ENCODE data around the gene PPP1R3A. TPM values are rescaled to one million over a fixed set of nuclear protein-coding genes. Genes with fewer than 3 reads are reported as not detected.

The PPP1R3A gene
- polyA plus RNA-seq, 4 donors = 0.01 to 0.27 (median 0.07) TPM; not detected in 1

DNA sequence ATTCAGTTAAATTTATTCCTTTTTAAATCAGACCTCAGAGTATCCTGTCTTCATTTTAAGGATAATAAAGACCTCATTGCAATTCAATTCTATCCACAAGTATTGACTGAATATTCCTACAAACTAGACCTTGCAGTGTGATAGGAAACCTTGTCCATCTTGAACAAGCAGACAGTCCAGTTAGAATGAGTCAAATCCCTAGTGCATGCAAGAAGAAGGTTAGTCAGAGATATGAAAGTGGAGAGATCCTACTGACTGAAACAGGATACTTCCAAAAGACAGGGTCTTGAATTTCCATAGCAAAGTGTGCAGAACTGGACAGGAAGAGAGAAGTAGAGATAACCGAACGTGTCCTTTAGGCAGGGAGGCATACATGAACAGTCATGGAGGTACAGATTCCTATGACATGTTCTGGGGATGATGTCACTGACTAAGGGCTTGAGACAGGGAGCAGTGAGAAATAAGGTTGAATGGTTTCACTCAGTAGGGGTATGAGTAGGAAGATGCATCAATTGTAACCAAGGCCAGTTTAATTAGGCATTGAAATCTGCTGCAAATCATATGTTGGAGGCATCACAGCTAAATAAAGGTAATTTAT lies 45.2 kb downstream of the PPP1R3A start:
- Histone ChIP-seq H3K27ac (ENCODE audit: low read depth in 1 of 3, low read length in 2 of 3) (no peak overlapping the region), H3K27me3 (ENCODE audit: control insufficient read depth in 3 of 3, insufficient read depth in 3 of 3, low read length in 3 of 3) (no peaks in the 10 kb centered on the region), H3K9me3 (ENCODE audit: control insufficient read depth in 2 of 2, insufficient read depth in 1 of 2, low read depth in 1 of 2, low read length in 1 of 2) (no peaks in the 10 kb centered on the region), H3K36me3 (ENCODE audit: control insufficient read depth in 3 of 3, insufficient read depth in 2 of 3, low read depth in 1 of 3, low read length in 3 of 3) (no peaks in the 10 kb centered on the region), H3K4me1 (ENCODE audit: control insufficient read depth in 3 of 3, insufficient read depth in 2 of 3, low read depth in 1 of 3, low read length in 2 of 3) (no peaks in the 10 kb centered on the region), H3K4me3 (ENCODE audit: low read depth in 1 of 3, low read length in 3 of 3) (no peak overlapping the region)
- WGBS, 3 donors = 72 to 85% (median 75%) methylated on average over 2 of the region's 2 CpGs
- FAIRE-seq (no peak), DNase-seq (no peak)

DNA sequence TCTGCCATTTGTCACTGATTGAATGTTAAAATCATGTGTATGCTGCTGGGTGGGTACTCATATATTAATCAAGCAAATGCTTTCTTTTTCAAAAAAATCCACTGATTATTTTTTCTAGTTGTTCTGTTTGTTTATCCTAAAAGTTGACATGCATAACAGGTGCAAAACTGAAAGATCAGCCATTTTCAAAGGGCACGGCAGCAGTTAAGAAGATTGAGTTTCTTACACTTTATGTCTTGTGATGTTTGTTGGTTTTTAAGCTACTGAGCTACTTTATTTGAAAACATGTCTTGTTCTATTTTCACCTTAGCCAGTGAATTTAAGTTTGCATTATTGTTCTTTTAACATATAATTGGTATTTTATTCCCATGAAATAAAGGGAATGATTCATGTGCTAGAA lies 45.8 kb downstream of the PPP1R3A start:
- FAIRE-seq (no peak), DNase-seq (no peak)
- Histone ChIP-seq H3K27me3 (ENCODE audit: control insufficient read depth in 3 of 3, insufficient read depth in 3 of 3, low read length in 3 of 3) (no peaks in the 10 kb centered on the region), H3K4me3 (ENCODE audit: low read depth in 1 of 3, low read length in 3 of 3) (no peak overlapping the region), H3K9me3 (ENCODE audit: control insufficient read depth in 2 of 2, insufficient read depth in 1 of 2, low read depth in 1 of 2, low read length in 1 of 2) (no peaks in the 10 kb centered on the region), H3K36me3 (ENCODE audit: control insufficient read depth in 3 of 3, insufficient read depth in 2 of 3, low read depth in 1 of 3, low read length in 3 of 3) (no peaks in the 10 kb centered on the region), H3K4me1 (ENCODE audit: control insufficient read depth in 3 of 3, insufficient read depth in 2 of 3, low read depth in 1 of 3, low read length in 2 of 3) (no peaks in the 10 kb centered on the region), H3K27ac (ENCODE audit: low read depth in 1 of 3, low read length in 2 of 3) (no peak overlapping the region)
- WGBS, 3 donors = 88 to 91% (median 89%) methylated on average over 1 of the region's 1 CpG

DNA sequence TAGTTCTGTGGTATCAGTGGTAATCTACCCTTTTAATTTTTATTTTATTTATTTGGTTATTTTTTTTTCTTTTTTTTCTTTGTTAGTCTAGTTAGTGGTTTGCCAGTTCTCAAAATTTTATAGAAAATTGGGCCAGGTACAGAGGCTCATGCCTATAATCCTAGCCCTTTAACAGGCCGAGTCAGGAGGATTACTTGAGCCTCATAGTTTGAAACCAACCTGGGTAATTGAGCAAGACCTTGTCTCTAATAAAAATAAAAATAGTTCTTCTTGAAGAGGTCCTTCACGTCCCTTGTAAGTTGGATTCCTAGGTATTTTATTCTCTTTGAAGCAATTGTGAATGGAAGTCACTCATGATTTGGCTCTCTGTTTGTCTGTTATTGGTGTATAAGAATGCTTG lies 51.5 kb downstream of the PPP1R3A start:
- FAIRE-seq (no peak), DNase-seq (no peak)
- Histone ChIP-seq H3K4me1 (ENCODE audit: control insufficient read depth in 3 of 3, insufficient read depth in 2 of 3, low read depth in 1 of 3, low read length in 2 of 3) (no peaks in the 10 kb centered on the region), H3K27ac (ENCODE audit: low read depth in 1 of 3, low read length in 2 of 3) (no peak overlapping the region), H3K9me3 (ENCODE audit: control insufficient read depth in 2 of 2, insufficient read depth in 1 of 2, low read depth in 1 of 2, low read length in 1 of 2) (no peaks in the 10 kb centered on the region), H3K4me3 (ENCODE audit: low read depth in 1 of 3, low read length in 3 of 3) (no peak overlapping the region), H3K27me3 (ENCODE audit: control insufficient read depth in 3 of 3, insufficient read depth in 3 of 3, low read length in 3 of 3) (no peaks in the 10 kb centered on the region), H3K36me3 (ENCODE audit: control insufficient read depth in 3 of 3, insufficient read depth in 2 of 3, low read depth in 1 of 3, low read length in 3 of 3) (no peaks in the 10 kb centered on the region)
- 85 to 87% (median 87%) methylated on average over 2 of the region's 2 CpGs for WGBS, 3 donors

DNA sequence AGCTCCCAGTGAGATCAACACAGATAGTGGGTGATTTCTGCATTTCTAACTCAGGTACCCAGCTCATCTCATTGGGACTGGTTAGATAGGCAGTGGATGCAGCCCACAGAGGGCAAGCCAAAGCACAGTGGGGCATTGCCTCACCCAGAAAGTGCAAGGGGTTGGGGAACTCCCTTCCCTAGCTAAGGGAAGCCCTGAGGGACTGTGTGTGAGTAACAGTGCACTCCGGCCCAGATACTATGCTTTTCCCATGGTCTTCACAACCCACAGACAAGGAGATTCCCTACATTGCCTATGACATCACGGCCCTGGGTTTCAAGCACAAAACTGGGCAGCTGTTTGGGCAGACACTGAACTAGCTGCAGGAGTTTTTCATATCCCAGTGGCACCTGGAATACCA lies 62.8 kb downstream of the PPP1R3A start:
- 80 to 92% (median 85%) methylated on average over 2 of the region's 2 CpGs for whole genome bisulfite sequencing, 3 donors
- no peaks in the 10 kb centered on the region for H3K36me3 ChIP-seq (ENCODE audit: control insufficient read depth in 3 of 3, insufficient read depth in 2 of 3, low read depth in 1 of 3, low read length in 3 of 3)
- peaks cover 0 to 9% of the 10 kb centered on the region in 2 donors for H3K9me3 ChIP-seq (ENCODE audit: control insufficient read depth in 2 of 2, insufficient read depth in 1 of 2, low read depth in 1 of 2, low read length in 1 of 2)
- no peaks in the 10 kb centered on the region for H3K4me1 ChIP-seq (ENCODE audit: control insufficient read depth in 3 of 3, insufficient read depth in 2 of 3, low read depth in 1 of 3, low read length in 2 of 3)
- no peaks in the 10 kb centered on the region for H3K27me3 ChIP-seq (ENCODE audit: control insufficient read depth in 3 of 3, insufficient read depth in 3 of 3, low read length in 3 of 3)
- H3K27ac ChIP-seq (ENCODE audit: low read depth in 1 of 3, low read length in 2 of 3) = no peak overlapping the region
- H3K4me3 ChIP-seq (ENCODE audit: low read depth in 1 of 3, low read length in 3 of 3) = no peak overlapping the region
- DNase-seq (no peak), FAIRE-seq (no peak)

DNA sequence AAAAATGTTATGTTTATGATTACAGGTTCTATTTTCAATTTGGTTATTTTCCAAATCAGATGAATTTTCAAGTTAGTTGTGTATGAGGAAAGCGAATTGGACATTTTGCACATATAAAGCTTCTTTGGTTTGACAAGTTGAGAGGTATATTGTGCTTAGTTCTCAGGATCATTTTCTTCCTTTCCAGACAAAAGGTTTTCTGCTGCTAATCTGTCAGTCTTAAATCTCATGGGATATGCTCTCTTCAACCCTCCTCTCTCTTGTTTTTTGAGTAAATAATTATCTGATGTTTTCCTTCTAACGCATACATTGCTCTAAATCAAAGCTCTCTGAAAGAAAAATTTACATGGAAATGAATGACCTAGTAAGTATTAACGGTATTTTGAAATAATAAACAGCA lies 77.9 kb downstream of the PPP1R3A start:
- Histone ChIP-seq H3K9me3 (ENCODE audit: control insufficient read depth in 2 of 2, insufficient read depth in 1 of 2, low read depth in 1 of 2, low read length in 1 of 2) (no peaks in the 10 kb centered on the region), H3K36me3 (ENCODE audit: control insufficient read depth in 3 of 3, insufficient read depth in 2 of 3, low read depth in 1 of 3, low read length in 3 of 3) (no peaks in the 10 kb centered on the region), H3K4me3 (ENCODE audit: low read depth in 1 of 3, low read length in 3 of 3) (no peak overlapping the region), H3K4me1 (ENCODE audit: control insufficient read depth in 3 of 3, insufficient read depth in 2 of 3, low read depth in 1 of 3, low read length in 2 of 3) (no peaks in the 10 kb centered on the region), H3K27ac (ENCODE audit: low read depth in 1 of 3, low read length in 2 of 3) (no peak overlapping the region), H3K27me3 (ENCODE audit: control insufficient read depth in 3 of 3, insufficient read depth in 3 of 3, low read length in 3 of 3) (no peaks in the 10 kb centered on the region)
- 50 to 58% (median 57%) methylated on average over 3 of the region's 3 CpGs for WGBS, 3 donors
- DNase-seq (no peak), FAIRE-seq (no peak)

DNA sequence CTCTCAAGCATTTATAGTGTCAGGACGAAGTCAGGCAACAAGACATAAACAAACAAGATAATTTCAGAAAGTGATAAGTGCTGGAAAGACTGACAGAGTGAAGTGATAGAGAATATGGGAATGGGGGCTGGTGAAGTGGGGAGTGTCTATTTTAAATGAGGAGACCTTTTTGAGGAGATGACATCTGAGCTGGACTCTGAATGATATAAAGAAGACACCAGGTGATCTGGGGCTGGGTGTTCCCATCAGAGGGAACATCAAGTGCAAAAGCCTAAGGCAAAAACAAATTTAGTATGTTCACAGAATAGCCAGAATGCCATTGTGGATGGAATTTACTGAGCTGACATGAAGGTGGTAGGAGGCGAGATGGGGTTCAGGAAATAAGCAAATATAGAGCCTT lies 83.4 kb downstream of the PPP1R3A start:
- WGBS, 3 donors = 76 to 86% (median 77%) methylated on average over 2 of the region's 2 CpGs
- no peak overlapping the region for H3K4me3 ChIP-seq (ENCODE audit: low read depth in 1 of 3, low read length in 3 of 3)
- no peaks in the 10 kb centered on the region for H3K9me3 ChIP-seq (ENCODE audit: control insufficient read depth in 2 of 2, insufficient read depth in 1 of 2, low read depth in 1 of 2, low read length in 1 of 2)

DNA sequence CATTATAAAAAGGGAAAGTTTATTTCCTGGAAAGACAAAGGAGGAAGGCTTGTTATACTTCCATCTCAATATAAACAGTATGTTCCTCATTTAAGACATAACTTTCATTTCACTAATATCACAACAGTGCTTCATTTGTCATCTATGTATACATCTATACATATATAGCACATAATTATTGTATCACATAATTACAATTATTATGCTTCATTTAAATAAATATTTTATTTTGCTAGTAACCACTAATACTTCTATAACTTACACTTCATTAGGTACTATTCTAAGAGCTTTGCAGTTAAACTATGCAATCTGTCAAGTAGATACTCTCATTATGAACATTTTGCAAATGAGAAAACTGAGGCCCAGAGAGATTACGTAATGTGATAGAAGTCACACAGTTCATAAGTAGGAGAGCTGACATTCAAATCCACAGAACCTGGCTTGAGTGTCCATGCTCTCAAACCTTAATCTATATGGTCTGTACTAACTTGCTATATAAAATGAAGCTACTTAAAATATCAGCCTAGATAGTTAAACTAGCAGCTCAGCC lies 86.5 kb downstream of the PPP1R3A start:
- Histone ChIP-seq H3K36me3 (ENCODE audit: control insufficient read depth in 3 of 3, insufficient read depth in 2 of 3, low read depth in 1 of 3, low read length in 3 of 3) (no peaks in the 10 kb centered on the region), H3K27me3 (ENCODE audit: control insufficient read depth in 3 of 3, insufficient read depth in 3 of 3, low read length in 3 of 3) (no peaks in the 10 kb centered on the region), H3K4me1 (ENCODE audit: control insufficient read depth in 3 of 3, insufficient read depth in 2 of 3, low read depth in 1 of 3, low read length in 2 of 3) (no peaks in the 10 kb centered on the region), H3K4me3 (ENCODE audit: low read depth in 1 of 3, low read length in 3 of 3) (no peak overlapping the region), H3K9me3 (ENCODE audit: control insufficient read depth in 2 of 2, insufficient read depth in 1 of 2, low read depth in 1 of 2, low read length in 1 of 2) (no peaks in the 10 kb centered on the region), H3K27ac (ENCODE audit: low read depth in 1 of 3, low read length in 2 of 3) (no peak overlapping the region)
- FAIRE-seq (peak; percentile 30), DNase-seq (no peak)
- 90 to 100% (median 91%) methylated on average over 1 of the region's 1 CpG for WGBS, 3 donors

More for the DNA sequence above, 83.4 kb downstream of the PPP1R3A start:
- H3K4me1 ChIP-seq (ENCODE audit: control insufficient read depth in 3 of 3, insufficient read depth in 2 of 3, low read depth in 1 of 3, low read length in 2 of 3) = no peaks in the 10 kb centered on the region
- no peaks in the 10 kb centered on the region for H3K36me3 ChIP-seq (ENCODE audit: control insufficient read depth in 3 of 3, insufficient read depth in 2 of 3, low read depth in 1 of 3, low read length in 3 of 3)
- no peak for DNase-seq
- no peak for FAIRE-seq
- no peaks in the 10 kb centered on the region for H3K27me3 ChIP-seq (ENCODE audit: control insufficient read depth in 3 of 3, insufficient read depth in 3 of 3, low read length in 3 of 3)
- H3K27ac ChIP-seq (ENCODE audit: low read depth in 1 of 3, low read length in 2 of 3) = no peak overlapping the region

DNA sequence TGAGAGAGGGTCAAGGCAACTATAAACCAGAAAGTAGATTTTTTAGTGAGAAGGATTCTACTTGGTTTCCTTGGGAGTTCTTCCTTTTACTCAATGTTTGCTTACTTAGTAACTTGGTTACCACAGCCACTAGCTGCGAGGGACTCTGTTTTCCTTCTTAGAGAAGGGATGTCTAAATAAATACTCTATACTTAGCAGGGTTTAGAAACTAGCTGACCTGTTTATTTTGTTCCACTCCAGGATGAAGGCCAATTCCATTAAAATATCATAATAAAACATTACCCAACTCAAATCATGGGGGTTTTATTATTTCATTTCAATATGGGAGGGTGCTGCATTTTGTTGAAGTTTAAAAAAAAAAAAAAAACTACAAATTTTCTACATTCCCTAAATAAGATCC lies 87.3 kb downstream of the PPP1R3A start:
- Histone ChIP-seq H3K27me3 (ENCODE audit: control insufficient read depth in 3 of 3, insufficient read depth in 3 of 3, low read length in 3 of 3) (no peaks in the 10 kb centered on the region), H3K4me1 (ENCODE audit: control insufficient read depth in 3 of 3, insufficient read depth in 2 of 3, low read depth in 1 of 3, low read length in 2 of 3) (no peaks in the 10 kb centered on the region), H3K27ac (ENCODE audit: low read depth in 1 of 3, low read length in 2 of 3) (no peak overlapping the region), H3K4me3 (ENCODE audit: low read depth in 1 of 3, low read length in 3 of 3) (no peak overlapping the region), H3K9me3 (ENCODE audit: control insufficient read depth in 2 of 2, insufficient read depth in 1 of 2, low read depth in 1 of 2, low read length in 1 of 2) (no peaks in the 10 kb centered on the region), H3K36me3 (ENCODE audit: control insufficient read depth in 3 of 3, insufficient read depth in 2 of 3, low read depth in 1 of 3, low read length in 3 of 3) (no peaks in the 10 kb centered on the region)
- FAIRE-seq (no peak), DNase-seq (peak; percentile 2 to 16)
- WGBS, 3 donors = 32 to 47% (median 42%) methylated on average over 1 of the region's 1 CpG

DNA sequence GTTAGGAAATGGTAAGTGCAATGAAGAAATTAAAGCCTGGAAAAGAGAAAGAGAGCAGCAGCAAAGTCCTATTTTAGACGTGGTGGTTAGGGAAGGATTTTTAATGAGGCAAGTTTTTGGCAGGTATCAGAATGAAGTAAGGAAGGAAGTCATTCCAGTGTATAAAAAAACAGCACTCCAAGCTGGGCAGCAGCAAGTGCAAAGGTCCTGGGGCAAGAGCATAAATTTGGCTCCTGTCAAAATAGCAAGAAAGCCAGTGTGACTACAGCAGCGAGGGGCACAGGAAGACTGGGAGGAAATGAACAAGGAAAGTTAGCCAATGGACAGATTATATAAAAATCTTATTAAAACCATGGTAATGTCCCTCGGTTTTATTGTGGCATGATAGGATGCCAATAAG lies 90.2 kb downstream of the PPP1R3A start:
- H3K27me3 ChIP-seq (ENCODE audit: control insufficient read depth in 3 of 3, insufficient read depth in 3 of 3, low read length in 3 of 3) = no peaks in the 10 kb centered on the region

More for the DNA sequence above, 90.2 kb downstream of the PPP1R3A start:
- H3K4me1 ChIP-seq (ENCODE audit: control insufficient read depth in 3 of 3, insufficient read depth in 2 of 3, low read depth in 1 of 3, low read length in 2 of 3) = no peaks in the 10 kb centered on the region
- DNase-seq (no peak), FAIRE-seq (no peak)
- H3K27ac ChIP-seq (ENCODE audit: low read depth in 1 of 3, low read length in 2 of 3) = no peak overlapping the region
- H3K4me3 ChIP-seq (ENCODE audit: low read depth in 1 of 3, low read length in 3 of 3) = no peak overlapping the region
- no peaks in the 10 kb centered on the region for H3K36me3 ChIP-seq (ENCODE audit: control insufficient read depth in 3 of 3, insufficient read depth in 2 of 3, low read depth in 1 of 3, low read length in 3 of 3)
- no peaks in the 10 kb centered on the region for H3K9me3 ChIP-seq (ENCODE audit: control insufficient read depth in 2 of 2, insufficient read depth in 1 of 2, low read depth in 1 of 2, low read length in 1 of 2)
- 57 to 67% (median 59%) methylated on average over 3 of the region's 3 CpGs for WGBS, 3 donors
